HepG2 (cell line): Measurements from ENCODE around the gene RNF213. TPM values are rescaled to one million over a fixed set of nuclear protein-coding genes. Genes with fewer than 3 reads are reported as not detected.

Experiments
- AHR ChIP-seq: IDR thresholded peaks from 2 replicates; pipeline ENCODE4 v1.6.1; 2018; ENCODE audit warnings: missing genetic modification reagents, missing compliant biosample characterization
- DPF2 ChIP-seq: sonication (generic); formaldehyde crosslinking; IDR thresholded peaks from 2 replicates; pipeline ENCODE4 v1.4.0; 2020; ENCODE audit warnings: mild to moderate bottlenecking, low read depth, missing genetic modification reagents, borderline replicate concordance
- EHMT2 ChIP-seq: fragments of 200-600 bp; sonication (generic); IDR thresholded peaks from 2 replicates; pipeline ENCODE4 v1.7.0; 2017; ENCODE audit warnings: antibody characterized with exemption, low read depth, low read length, borderline replicate concordance
- FIP1L1 ChIP-seq: fragments of 200-400 bp; formaldehyde crosslinking; IDR thresholded peaks from 2 replicates; pipeline ENCODE4 v1.6.1; 2018; ENCODE audit warnings: low read depth, mild to moderate bottlenecking, low read length, moderate library complexity, borderline replicate concordance; ENCODE audit not compliant: insufficient read depth
- FOXO1 ChIP-seq: sonication (generic); formaldehyde crosslinking; IDR thresholded peaks from 2 replicates; pipeline ENCODE4 v1.4.0; 2020; ENCODE audit warnings: missing genetic modification reagents
- HOMEZ ChIP-seq: IDR thresholded peaks from 2 replicates; pipeline ENCODE4 v1.6.1; 2016; ENCODE audit warnings: low read depth
- JUND ChIP-seq: sonication (generic); formaldehyde crosslinking; IDR thresholded peaks from 2 replicates; pipeline ENCODE4 v1.8.0; 2022; ENCODE audit warnings: mild to moderate bottlenecking, missing genetic modification reagents
- KDM5A ChIP-seq: fragments of 200-600 bp; sonication (generic); IDR thresholded peaks from 2 replicates; pipeline ENCODE4 v1.7.0; 2018; ENCODE audit warnings: antibody characterized with exemption, mild to moderate bottlenecking, low read length, borderline replicate concordance
- MYC ChIP-seq: sonication (generic); formaldehyde crosslinking; IDR thresholded peaks from 2 replicates; pipeline ENCODE4 v1.9.0; 2021; ENCODE audit warnings: missing genetic modification reagents, borderline replicate concordance
- NFE2 ChIP-seq: sonication (generic); formaldehyde crosslinking; IDR thresholded peaks from 2 replicates; pipeline ENCODE4 v1.4.0; 2020; ENCODE audit warnings: missing genetic modification reagents
- NRL ChIP-seq: sonication (generic); formaldehyde crosslinking; IDR thresholded peaks from 2 replicates; pipeline ENCODE4 v1.5.0; 2020; ENCODE audit warnings: missing genetic modification reagents, mild to moderate bottlenecking, moderate library complexity, borderline replicate concordance
- ONECUT2 ChIP-seq: sonication (generic); formaldehyde crosslinking; IDR thresholded peaks from 2 replicates; pipeline ENCODE4 v1.4.0; 2020; ENCODE audit warnings: missing genetic modification reagents
- PHF8 ChIP-seq: sonication (generic); formaldehyde crosslinking; IDR thresholded peaks from 2 replicates; pipeline ENCODE4 v1.5.0; 2020; ENCODE audit warnings: missing genetic modification reagents
- THAP11 ChIP-seq: IDR thresholded peaks from 2 replicates; pipeline ENCODE4 v1.6.1; 2016; ENCODE audit warnings: missing biosample characterization, missing genetic modification reagents
- TOPORS ChIP-seq: sonication (generic); formaldehyde crosslinking; IDR thresholded peaks from 2 replicates; pipeline ENCODE4 v1.8.0; 2023; ENCODE audit warnings: mild to moderate bottlenecking, missing genetic modification reagents
- TRIM22 ChIP-seq: fragments of 450-650 bp; IDR thresholded peaks from 2 replicates; pipeline ENCODE4 v1.6.1; 2017
- TSC22D2 ChIP-seq: sonication (generic); formaldehyde crosslinking; IDR thresholded peaks from 2 replicates; pipeline ENCODE4 v1.5.1; 2020; ENCODE audit warnings: missing genetic modification reagents, mild to moderate bottlenecking, borderline replicate concordance
- U2AF2 ChIP-seq: fragments of 200-400 bp; formaldehyde crosslinking; IDR thresholded peaks from 2 replicates; pipeline ENCODE4 v1.6.1; 2017; ENCODE audit warnings: low read depth, mild to moderate bottlenecking, low read length
- WIZ ChIP-seq: sonication (generic); formaldehyde crosslinking; IDR thresholded peaks from 2 replicates; pipeline ENCODE4 v1.5.1; 2020; ENCODE audit warnings: mild to moderate bottlenecking, missing genetic modification reagents
- ZBTB44 ChIP-seq: sonication (generic); formaldehyde crosslinking; IDR thresholded peaks from 2 replicates; pipeline ENCODE4 v1.4.0; 2020; ENCODE audit warnings: missing genetic modification reagents
- ZNF136 ChIP-seq: sonication (generic); formaldehyde crosslinking; IDR thresholded peaks from 2 replicates; pipeline ENCODE4 v1.8.1; 2022; ENCODE audit warnings: low read depth, mild to moderate bottlenecking, moderate library complexity, missing genetic modification reagents
- ZNF256 ChIP-seq: sonication (generic); formaldehyde crosslinking; conservative IDR thresholded peaks from 2 replicates; pipeline ENCODE4 v1.4.0; 2020; ENCODE audit warnings: missing genetic modification reagents
- ZNF367 ChIP-seq: sonication (generic); formaldehyde crosslinking; IDR thresholded peaks from 2 replicates; pipeline ENCODE4 v1.4.0; 2020; ENCODE audit warnings: missing genetic modification reagents, borderline replicate concordance
- ZNF7 ChIP-seq: IDR thresholded peaks from 2 replicates; pipeline ENCODE4 v1.6.1; 2016; ENCODE audit warnings: missing biosample characterization, missing genetic modification reagents
- ZSCAN29 ChIP-seq: sonication (generic); formaldehyde crosslinking; conservative IDR thresholded peaks from 2 replicates; pipeline ENCODE4 v1.4.0; 2020; ENCODE audit warnings: mild to moderate bottlenecking, missing genetic modification reagents
- ZZZ3 ChIP-seq: sonication (generic); formaldehyde crosslinking; IDR thresholded peaks from 2 replicates; pipeline ENCODE4 v1.4.0; 2020; ENCODE audit warnings: missing genetic modification reagents, mild to moderate bottlenecking, borderline replicate concordance
- polyA plus RNA-seq, 8 experiments: library from polyadenylated mRNA; depleted of rRNA in 3 of 8; stranded (reverse) in 7 of 8; unstranded in 1 of 8; fragments of >200 nt; fragmentation: Illumina TruSeq in 4 of 8; extraction: Trizol in 4 of 8; gene quantifications; 2 replicates each; pipeline versions ENCODE4 v1.2.1 to v1.2.3, GENCODE V29; 2011 to 2016; ENCODE audit warnings: low read depth in 4 of 8, missing spikeins in 1 of 8, mixed read lengths in 1 of 8; ENCODE audit not compliant: insufficient read depth in 1 of 8
- total RNA-seq, 5 experiments: library from RNA; depleted of rRNA; stranded (reverse); fragments of >200 nt; fragmentation: Illumina TruSeq; extraction: Trizol; gene quantifications; 2 replicates each; pipeline ENCODE4 v1.2.3, GENCODE V29; 2016; ENCODE audit warnings: low read depth in 1 of 5
- TF ChIP-seq, protein P1 (sequence below): sonication (generic); formaldehyde crosslinking; IDR thresholded peaks from 2 replicates; pipeline ENCODE4 v1.5.1; 2020; ENCODE audit warnings: mild to moderate bottlenecking, missing genetic modification reagents, moderate library complexity

Gene RNF213
- total and polyA plus RNA-seq, 2 of the 13 experiments (the other 11 are each of a cell fraction or from before 2014, with no cell fraction given): 38.6 to 38.7 TPM

- TF ChIP-seq ZBTB44 (CRISPR knock-in tag) (peak; percentile 97; the same call in 1 of the 2 replicates), DPF2 (CRISPR knock-in tag) (no peak), PHF8 (CRISPR knock-in tag) (no peak), TOPORS (CRISPR knock-in tag) (no peak), HOMEZ (CRISPR knock-in tag) (peak; percentile 82), ZNF367 (peak; percentile 79; the same call in 1 of the 2 replicates), THAP11 (peak; percentile 75), AHR (peak; percentile 97), NRL (CRISPR knock-in tag) (0 out of 2 replicates have a peak, but pooled peaks have one; percentile 35), FOXO1 (CRISPR knock-in tag) (peak; percentile 70), U2AF2 (no peak), TRIM22 (no peak), KDM5A (no peak), MYC (CRISPR knock-in tag) (peak; percentile 67), ZNF256 (CRISPR knock-in tag) (peak; percentile 95), FIP1L1 (no peak), NFE2 (CRISPR knock-in tag) (no peak), WIZ (CRISPR knock-in tag) (peak; percentile 97), ZZZ3 (CRISPR knock-in tag) (no peak), ONECUT2 (CRISPR knock-in tag) (peak; percentile 71; the same call in 1 of the 2 replicates), ZSCAN29 (CRISPR knock-in tag) (no peak), JUND (CRISPR knock-in tag) (peak; percentile 24; the same call in 1 of the 2 replicates), TSC22D2 (peak; percentile 99), EHMT2 (peak; percentile 88; the same call in 1 of the 2 replicates), ZNF7 (CRISPR knock-in tag) (peak; percentile 43; the same call in 1 of the 2 replicates), ZNF136 (CRISPR knock-in tag) (no peak)
- TF ChIP-seq, protein P1, sequence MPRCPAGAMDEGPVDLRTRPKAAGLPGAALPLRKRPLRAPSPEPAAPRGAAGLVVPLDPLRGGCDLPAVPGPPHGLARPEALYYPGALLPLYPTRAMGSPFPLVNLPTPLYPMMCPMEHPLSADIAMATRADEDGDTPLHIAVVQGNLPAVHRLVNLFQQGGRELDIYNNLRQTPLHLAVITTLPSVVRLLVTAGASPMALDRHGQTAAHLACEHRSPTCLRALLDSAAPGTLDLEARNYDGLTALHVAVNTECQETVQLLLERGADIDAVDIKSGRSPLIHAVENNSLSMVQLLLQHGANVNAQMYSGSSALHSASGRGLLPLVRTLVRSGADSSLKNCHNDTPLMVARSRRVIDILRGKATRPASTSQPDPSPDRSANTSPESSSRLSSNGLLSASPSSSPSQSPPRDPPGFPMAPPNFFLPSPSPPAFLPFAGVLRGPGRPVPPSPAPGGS (CRISPR knock-in tag): peak; percentile 71; the same call in 1 of the 2 replicates
These were observed 180.5 kb downstream of the RNF213 start (continued) for GRCh38 chr17:80441133-80441578.
